Ishikawa (cell line): ENCODE results near the gene ABHD2.

Experiments
- CEBPB ChIP-seq: IDR thresholded peaks from 2 replicates; pipeline ENCODE4 v1.6.1; 2012
- EGR1 ChIP-seq: IDR thresholded peaks from 2 replicates; pipeline ENCODE4 v1.6.1; 2012
- EP300 ChIP-seq: IDR thresholded peaks from 2 replicates; pipeline ENCODE4 v1.6.1; 2012; ENCODE audit warnings: borderline replicate concordance
- FOXM1 ChIP-seq: IDR thresholded peaks from 2 replicates; pipeline ENCODE4 v1.6.1; 2012; ENCODE audit warnings: low read depth, borderline replicate concordance
- MAX ChIP-seq: IDR thresholded peaks from 2 replicates; pipeline ENCODE4 v1.6.1; 2012
- NFIC ChIP-seq: IDR thresholded peaks from 2 replicates; pipeline ENCODE4 v1.6.1; 2012
- RAD21 ChIP-seq: IDR thresholded peaks from 2 replicates; pipeline ENCODE4 v1.6.1; 2012; ENCODE audit warnings: low read depth
- REST ChIP-seq: IDR thresholded peaks from 2 replicates; pipeline ENCODE4 v1.6.1; 2012; ENCODE audit warnings: low read depth, mild to moderate bottlenecking
- TAF1 ChIP-seq: IDR thresholded peaks from 2 replicates; pipeline ENCODE4 v1.6.1; 2012; ENCODE audit warnings: low read depth, mild to moderate bottlenecking
- TCF12 ChIP-seq: IDR thresholded peaks from 2 replicates; pipeline ENCODE4 v1.6.1; 2012; ENCODE audit warnings: low read depth
- USF1 ChIP-seq: IDR thresholded peaks from 2 replicates; pipeline ENCODE4 v1.6.1; 2012
- YY1 ChIP-seq: IDR thresholded peaks from 2 replicates; pipeline ENCODE4 v1.6.1; 2012; ENCODE audit warnings: low read depth
- ZBTB7A ChIP-seq: IDR thresholded peaks from 2 replicates; pipeline ENCODE4 v1.6.1; 2012; ENCODE audit warnings: low read depth

GRCh38 chr15:89161666-89162065 lies 73.4 kb downstream of the ABHD2 start:
- TF ChIP-seq USF1 = no peak
- TF ChIP-seq TAF1 = no peak
- no peak for TF ChIP-seq REST
- no peak for TF ChIP-seq RAD21
- no peak for TF ChIP-seq FOXM1
- TF ChIP-seq EP300 = no peak
- no peak for TF ChIP-seq ZBTB7A
- no peak for TF ChIP-seq TCF12
- TF ChIP-seq NFIC = no peak
- TF ChIP-seq EGR1 = no peak
- no peak for TF ChIP-seq MAX
- no peak for TF ChIP-seq CEBPB
- no peak for TF ChIP-seq YY1
